Breast epithelium (tissue), 3 donors: ENCODE measurements around the gene C2orf81.

Experiments
- CTCF ChIP-seq, 3 donors: fragments of 450-650 bp; IDR thresholded peaks; one replicate each; pipeline ENCODE4 v1.5.1; 2016 to 2017; ENCODE audit warnings: antibody characterized with exemption in 3 of 3, mild to moderate bottlenecking in 3 of 3, moderate library complexity in 3 of 3
- POLR2A ChIP-seq: fragments of 450-650 bp; IDR thresholded peaks from one replicate; pipeline ENCODE4 v1.6.1; 2016; ENCODE audit warnings: antibody characterized with exemption, mild to moderate bottlenecking, moderate library complexity

- TF ChIP-seq CTCF (IDR thresholded peaks at IDR 0.05): no peak
- no peak for TF ChIP-seq POLR2A
Measured at GRCh38 chr2:74369976-74370375, 51.4 kb downstream of the C2orf81 start.
